GM21447 (cell line): ENCODE measurements around the gene KCNAB1.
"Not testable (repeated sequence)": the region's sequence is repeated elsewhere in the genome, so short reads cannot be mapped to it uniquely, and the experiment has no call there.

ENCODE experiments used
- ATAC-seq: cut with Tn5 transposase; IDR thresholded peaks from one replicate; pipeline ENCODE4 v1.9.1; 2021; ENCODE audit not compliant: unreplicated experiment

KCNAB1 gene

GRCh38 chr3:156175570-156175969 lies 55.2 kb downstream of the KCNAB1 start:
- no peak for ATAC-seq

DNA sequence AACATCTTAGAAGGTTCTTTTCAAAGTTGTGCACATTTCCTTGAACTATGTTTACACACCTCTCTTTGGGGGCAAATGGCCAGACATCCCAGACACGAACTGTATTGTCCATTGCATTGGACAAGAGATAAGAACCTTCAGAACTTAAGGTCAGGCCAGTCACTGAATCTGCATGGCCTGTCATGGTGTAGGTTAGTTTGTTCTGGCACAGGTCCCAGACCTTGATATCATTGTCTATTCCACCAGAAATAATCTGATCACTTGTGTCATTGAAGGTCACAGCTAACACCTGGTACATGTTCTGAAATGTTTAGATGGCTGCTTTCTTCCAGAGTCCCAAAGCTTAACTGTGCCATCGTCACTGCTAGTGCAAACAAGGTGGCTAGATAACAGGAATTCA lies 55.7 kb downstream of the KCNAB1 start:
- no peak for ATAC-seq

DNA sequence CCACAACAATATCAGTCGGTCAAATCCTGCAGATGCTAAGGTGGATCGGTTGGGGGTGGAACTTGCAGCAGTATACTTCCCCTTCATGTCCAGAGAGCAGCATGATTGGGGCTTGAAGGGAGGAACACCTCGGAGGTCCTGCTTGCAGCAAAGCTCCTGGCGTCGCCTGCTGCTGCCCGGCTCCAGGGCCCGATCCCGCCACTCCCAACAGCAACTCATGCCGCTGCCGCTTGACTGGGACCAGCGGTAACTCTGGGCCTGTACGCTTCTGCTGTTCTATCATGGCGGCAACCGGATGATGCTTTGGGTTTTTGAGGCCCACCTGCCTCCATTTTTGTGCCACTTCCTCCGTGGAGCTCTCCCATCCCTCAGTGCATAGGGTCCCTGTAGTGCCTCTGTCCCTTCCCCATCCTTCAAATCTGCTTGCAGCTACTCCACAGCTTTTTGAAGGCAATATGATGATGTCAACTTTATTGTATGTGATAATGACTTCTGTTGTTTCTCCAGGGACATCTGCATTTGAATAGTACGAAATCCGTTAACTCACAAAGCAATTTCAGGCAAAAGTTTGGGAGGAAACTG lies 56.3 kb downstream of the KCNAB1 start:
- ATAC-seq: no peak

DNA sequence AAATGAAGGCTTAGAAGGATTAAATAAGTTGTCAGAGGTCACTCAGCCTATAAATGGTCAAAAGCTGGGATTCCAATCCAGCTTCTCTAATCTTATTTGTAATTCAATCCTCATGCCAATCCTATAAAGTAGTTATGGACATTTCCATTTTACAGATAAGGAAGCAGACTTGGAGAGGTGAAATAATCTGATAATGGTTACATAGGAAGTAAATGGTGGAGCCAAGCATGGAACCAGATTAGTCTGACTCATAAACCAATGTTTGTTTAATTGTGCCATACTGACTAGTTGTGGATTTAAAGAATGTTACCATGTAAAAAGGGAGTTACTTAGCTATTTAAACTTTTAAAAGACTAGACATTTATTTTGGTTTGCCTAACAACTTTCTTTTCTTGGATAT lies 59.7 kb downstream of the KCNAB1 start:
- no peak for ATAC-seq

GRCh38 chr3:156181509-156181908 lies 61.1 kb downstream of the KCNAB1 start:
- no peak for ATAC-seq

DNA sequence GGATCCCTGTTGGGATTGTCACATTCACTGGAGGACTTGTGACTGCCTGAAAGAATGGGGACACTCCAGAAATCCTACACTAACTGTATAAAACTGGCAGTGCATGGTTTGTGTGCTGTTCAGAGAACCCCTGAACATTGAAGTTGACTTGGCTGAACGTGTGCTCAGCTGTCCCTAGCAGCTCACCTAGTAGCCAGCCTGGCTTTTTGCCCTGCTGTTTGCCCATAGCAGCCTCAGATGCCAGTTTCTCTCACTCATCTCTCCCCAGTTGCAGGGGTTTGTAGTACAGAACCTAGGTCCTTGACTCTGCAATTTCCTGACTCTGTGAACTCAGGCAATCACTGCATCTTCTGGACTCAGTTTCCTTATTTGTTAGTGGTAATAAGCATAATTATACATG lies 63.0 kb downstream of the KCNAB1 start:
- ATAC-seq: no peak

DNA sequence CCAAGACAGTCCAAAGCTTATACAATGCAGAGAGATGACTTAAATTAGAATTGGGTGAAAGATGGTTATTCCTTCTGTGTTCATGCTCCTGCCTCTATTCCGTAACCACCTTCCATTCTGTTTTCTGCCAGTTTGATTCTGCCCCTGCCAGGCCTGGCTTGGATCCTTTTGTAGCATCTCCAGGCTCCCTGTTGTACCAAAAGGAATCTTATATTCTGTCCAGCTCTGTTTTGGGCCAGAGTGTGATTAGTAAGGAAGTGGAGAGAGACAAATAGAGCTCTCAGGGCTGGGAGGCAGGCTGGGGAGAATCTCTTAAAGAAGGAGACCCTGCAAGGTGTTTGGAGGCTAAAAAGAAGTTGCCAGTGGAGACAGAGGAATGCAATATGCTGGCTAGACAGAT lies 63.8 kb downstream of the KCNAB1 start:
- no peak for ATAC-seq

GRCh38 chr3:156187146-156187769 lies 66.9 kb downstream of the KCNAB1 start:
- no peak for ATAC-seq

DNA sequence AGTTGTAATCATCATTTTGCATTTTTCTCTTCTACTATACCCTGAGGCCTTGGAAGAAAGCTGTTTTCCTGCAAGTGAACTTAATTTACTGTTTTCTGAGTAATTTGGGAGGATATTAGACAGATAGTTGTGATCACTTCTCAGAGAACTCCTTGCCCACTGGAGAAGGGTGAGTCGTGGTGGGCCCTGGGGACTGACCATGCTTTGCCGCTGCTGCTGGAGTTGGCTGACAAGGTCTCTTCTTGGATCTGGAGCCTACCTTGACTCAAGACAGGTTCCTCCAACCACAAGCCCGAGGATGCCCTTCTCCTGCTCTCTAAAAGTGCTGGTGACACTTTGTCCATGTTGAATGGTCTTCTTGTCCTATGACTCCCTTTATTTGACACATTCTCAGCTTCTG lies 68.4 kb downstream of the KCNAB1 start:
- no peak for ATAC-seq

DNA sequence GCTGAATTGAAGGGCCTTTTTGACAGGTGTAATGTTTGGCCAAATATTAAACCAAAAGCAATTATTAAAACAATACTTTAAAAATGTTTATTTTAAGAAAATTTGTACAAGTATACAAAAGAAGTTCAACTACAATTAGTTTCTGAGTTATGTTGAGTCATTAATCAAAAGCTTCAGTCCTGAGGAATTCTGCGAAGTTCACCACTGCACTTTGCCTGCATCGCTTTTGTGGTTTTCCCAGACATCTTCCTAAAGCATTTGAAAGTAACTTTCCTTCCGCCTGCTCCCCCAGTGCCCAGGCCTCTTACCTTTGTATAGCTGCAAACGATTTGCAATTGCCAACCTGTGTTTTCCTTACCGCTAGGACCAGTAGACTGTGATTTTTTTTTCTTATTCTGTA lies 69.5 kb downstream of the KCNAB1 start:
- no peak for ATAC-seq

DNA sequence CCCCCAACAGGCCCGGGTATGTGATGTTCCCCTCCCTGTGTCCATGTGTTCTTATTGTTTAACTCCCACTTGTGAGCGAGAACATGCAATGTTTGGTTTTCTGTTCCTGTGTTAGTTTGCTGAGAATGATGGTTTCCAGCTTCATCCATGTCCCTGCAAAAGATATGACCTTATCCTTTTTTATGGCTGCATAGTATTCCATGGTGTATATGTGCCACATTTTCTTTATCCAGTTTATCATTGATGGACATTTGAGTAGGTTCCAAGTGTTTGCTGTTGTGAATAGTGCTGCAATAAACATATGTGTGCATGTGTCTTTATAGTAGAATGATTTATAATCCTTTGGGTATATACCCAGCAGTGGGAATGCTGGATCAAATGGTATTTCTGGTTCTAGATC lies 74.6 kb downstream of the KCNAB1 start:
- ATAC-seq: not testable (repeated sequence)

DNA sequence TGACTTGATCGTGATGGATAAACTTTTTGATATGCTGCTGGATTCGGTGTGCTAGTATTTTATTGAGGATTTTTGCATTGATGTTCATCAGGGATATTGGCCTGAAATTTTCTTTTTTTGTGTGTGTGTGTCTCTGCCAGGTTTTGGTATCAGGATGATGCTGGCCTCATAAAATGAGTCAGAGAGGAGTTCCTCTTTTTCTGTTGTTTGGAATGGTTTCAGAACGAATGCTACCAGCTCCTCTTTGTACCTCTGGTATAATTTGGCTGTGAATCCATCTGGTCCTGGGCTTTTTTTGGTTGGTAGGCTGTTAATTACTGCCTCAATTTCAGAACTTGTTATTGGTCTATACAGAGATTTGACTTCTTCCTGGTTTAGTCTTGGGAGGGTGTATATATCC lies 76.8 kb downstream of the KCNAB1 start:
- not testable (repeated sequence) for ATAC-seq

DNA sequence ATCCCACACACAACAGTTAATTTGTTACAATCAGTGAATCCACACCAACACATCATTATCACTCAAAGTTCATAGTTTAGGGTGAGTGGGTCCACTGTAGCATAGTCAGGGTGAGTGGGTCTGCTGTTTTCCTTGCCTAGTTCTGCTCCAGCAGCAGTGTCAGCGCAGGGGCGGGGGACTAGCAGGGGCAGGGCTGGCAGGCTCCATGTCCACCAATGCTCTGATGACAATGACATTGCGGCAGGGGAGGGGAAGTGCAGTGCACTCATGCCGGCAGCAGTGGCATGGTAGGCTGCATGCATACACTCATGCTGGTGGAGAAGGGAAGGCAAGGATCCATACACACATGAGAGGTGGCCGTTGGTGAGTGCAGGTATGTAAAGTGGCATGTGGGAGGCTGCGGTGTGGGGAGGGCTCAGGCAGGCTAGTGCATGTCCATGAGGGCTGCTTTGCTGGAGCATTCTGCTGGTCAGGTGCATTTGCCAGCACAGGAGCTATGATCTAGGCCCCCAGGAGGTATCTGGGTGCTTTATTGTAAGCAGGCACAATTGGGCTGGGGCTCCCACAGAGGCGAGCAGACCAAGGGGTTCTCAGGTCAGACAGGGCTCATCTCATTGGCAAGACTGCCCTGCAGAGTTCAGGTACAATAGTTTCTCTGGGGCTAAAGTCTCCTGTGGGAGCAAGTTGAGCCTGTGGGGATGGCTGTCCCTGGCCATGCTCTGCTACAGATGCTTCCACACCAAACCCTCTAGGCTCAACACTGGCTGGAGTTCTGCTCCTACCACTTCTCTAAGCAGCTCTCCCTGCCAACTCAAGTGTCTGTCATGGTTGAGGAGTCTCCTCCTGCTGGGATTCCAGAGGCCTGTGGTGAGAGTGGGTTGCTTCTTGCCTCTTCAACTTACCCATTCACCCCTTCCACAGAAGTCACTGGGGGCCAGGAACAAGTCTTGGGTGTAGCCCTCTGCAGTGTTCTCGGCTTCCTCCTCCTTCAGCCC lies 81.3 kb downstream of the KCNAB1 start:
- ATAC-seq: no peak

GRCh38 chr3:156206157-156206556 lies 85.8 kb downstream of the KCNAB1 start:
- ATAC-seq: no peak

DNA sequence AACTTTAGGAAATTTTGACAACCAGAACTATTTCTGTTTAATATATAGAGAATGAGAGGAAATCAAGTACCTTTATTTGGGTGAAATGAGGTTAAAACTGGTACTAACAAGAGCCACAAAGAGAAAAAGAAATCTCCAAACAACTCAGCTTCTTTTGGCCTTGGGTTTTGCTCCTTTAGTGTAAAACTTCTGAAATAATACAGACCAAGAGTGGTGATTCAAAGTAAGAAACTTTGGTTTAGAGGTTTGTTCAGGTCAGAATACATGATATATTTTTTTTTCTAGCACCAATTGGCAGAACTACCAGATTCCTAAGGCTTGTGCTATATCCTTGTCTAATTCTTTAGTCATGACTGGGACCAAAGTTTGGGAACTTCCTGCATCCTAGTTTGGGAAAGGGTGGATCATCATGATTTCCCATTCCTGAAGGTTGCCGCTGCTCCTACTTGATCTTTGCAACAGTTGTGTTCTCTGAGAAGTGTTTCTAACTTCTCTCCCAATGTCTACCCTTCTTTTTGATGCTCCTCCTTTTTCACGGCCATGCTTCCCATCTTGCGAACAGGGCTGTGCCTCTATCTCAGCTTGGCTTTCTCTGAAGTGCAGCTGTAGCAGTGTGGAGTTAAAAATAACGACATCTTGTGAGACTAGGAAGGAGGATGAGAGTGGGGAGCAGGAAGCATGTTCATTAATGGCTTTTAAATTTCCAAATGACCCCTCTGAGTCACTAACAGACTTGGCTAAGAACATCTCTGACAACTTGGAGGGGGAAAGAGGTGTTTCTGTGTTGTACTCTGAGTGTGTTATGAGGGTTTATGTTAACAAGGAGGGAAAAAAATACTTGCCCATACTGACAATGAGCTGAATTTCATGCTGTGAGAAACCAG lies 87.7 kb downstream of the KCNAB1 start:
- ATAC-seq: no peak

DNA sequence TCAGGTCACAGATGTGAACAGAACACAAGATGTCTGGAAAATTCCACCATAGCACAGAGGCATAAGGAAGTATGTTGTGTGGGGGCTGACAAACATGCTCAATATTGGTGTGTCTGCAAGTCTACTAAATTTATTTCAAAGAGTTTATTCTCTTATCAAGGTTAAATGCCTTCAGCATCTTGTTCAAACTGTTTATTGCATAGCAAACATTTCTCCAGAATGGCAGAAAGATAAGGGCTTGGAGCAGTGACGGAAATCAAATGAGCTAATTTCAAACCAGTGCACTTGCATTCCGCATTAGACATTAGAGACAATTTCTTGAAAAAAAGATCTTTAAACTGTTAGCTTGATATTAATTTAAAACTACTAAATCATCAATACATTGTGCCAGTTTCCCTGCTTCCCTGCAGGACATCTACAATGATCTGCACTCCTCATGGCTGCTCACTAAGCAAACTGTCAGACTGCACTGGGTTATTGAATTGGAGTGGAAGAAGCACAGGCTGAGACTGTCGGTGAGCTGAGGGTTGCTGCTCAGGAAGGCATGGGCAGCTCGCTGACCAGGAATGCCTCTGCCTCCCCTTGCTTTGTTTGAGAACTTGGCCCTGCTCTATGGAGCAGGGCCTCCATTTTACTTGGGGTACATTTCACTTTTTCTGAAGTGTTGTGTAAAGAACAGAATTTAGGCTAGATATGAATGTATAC lies 89.4 kb downstream of the KCNAB1 start:
- ATAC-seq: no peak

- ATAC-seq: no peak
Measured at GRCh38 chr3:156211583-156211982, 91.2 kb downstream of the KCNAB1 start.

DNA sequence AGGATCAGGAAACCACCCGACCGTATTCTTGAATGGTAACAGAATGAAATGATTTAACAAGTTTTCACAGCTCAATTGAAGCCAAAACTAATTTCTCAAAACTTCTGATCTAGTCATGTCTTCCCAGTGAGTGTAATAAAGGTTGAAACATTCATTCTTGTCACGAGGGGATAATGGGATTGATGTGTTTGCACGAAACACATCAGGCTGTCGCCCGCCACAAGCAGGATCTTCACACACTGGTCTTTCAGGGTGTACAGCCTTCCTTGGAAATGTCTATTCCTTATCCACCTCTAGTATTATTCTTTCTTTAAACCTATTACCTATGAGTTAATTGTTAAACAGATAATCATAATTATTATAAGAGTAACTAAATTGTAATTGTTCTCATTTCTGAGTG lies 94.3 kb downstream of the KCNAB1 start:
- no peak for ATAC-seq

- no peak for ATAC-seq
Measured at GRCh38 chr3:156215751-156216150, 95.4 kb downstream of the KCNAB1 start.

DNA sequence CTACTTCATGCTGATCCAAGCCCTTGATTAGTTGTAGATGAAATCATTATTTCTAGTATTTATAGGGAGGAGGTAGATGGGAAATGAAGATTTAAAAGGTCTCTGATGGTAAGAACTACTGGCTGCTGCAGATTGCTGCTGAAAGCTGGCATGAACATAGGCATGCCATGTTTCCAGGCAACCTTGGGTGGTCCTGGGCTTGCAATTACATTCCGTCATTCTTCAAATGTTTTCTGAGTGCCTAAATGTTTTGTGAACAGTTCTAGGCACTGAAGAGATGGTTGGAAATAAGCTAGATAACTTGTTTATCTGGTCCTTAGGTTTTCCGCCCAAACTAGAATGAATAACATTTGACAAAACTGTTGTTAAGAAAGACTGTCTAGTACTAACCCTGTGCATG lies 95.8 kb downstream of the KCNAB1 start:
- ATAC-seq: no peak
